Pulmonary artery endothelial cell (primary cell): ENCODE results near the gene CEP70. TPM values are rescaled to one million over a fixed set of nuclear protein-coding genes. Genes with fewer than 3 reads are reported as not detected.
"Not testable (repeated sequence)": the region's sequence is repeated elsewhere in the genome, so short reads cannot be mapped to it uniquely, and the experiment has no call there.

Source experiments
- DNase-seq: peaks from one replicate; pipeline ENCODE4 v3.0.0-alpha.2; 2011; ENCODE audit warnings: low read depth, low spot score
- total RNA-seq: library from RNA; depleted of rRNA; stranded (reverse); fragments of >200 nt; gene quantifications from 2 replicates; pipeline ENCODE4 v1.2.3, GENCODE V29; 2014

The CEP70 gene, protein sequence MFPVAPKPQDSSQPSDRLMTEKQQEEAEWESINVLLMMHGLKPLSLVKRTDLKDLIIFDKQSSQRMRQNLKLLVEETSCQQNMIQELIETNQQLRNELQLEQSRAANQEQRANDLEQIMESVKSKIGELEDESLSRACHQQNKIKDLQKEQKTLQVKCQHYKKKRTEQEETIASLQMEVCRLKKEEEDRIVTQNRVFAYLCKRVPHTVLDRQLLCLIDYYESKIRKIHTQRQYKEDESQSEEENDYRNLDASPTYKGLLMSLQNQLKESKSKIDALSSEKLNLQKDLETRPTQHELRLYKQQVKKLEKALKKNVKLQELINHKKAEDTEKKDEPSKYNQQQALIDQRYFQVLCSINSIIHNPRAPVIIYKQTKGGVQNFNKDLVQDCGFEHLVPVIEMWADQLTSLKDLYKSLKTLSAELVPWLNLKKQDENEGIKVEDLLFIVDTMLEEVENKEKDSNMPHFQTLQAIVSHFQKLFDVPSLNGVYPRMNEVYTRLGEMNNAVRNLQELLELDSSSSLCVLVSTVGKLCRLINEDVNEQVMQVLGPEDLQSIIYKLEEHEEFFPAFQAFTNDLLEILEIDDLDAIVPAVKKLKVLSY
- 11.6 and 19.4 TPM in 2 replicates for total RNA-seq

- peak; percentile 71 for DNase-seq
Measured at GRCh38 chr3:138594150-138594934, at the start of gene CEP70. TSS of gene CEP70 (minus strand) at chr3:138594260. CDS start at chr3:138572927, 21,333 bp downstream.

GRCh38 chr3:138642927-138643253 is 48.8 kb upstream of the CEP70 start:
- no peak for DNase-seq

DNA sequence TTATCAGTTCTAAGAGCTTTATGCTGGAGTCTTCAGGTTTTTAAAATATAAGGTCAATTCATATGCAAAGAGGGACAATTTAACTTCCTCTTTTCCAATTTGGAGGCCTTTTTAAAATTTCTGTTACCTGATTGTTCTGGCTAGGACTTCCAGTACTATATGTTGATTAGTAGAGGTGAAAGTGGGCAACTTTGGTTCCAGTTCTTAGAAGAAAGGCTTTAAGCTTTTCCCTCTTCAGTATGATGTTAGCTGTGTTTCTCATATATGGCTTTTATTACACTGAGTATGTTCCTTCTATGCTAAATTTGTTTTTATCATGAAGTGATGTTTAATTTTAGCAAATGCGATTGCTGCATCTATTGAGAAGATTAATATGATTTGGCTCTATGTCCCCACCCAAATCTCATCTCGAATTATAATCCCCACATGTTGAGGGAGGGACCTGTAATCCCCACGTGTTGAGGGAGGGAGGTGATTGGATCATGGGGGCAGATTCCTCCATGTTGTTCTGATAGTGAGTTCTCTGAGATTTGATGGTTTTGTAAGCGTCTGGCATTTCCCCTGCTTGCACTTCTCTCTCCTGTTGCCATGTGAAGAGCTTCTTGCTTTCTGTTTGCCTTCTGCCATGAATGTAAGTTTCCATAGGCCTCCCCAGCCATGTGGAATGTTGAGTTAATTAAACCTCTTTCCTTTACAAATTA is 48.3 kb upstream of the CEP70 start:
- no peak for DNase-seq

DNA sequence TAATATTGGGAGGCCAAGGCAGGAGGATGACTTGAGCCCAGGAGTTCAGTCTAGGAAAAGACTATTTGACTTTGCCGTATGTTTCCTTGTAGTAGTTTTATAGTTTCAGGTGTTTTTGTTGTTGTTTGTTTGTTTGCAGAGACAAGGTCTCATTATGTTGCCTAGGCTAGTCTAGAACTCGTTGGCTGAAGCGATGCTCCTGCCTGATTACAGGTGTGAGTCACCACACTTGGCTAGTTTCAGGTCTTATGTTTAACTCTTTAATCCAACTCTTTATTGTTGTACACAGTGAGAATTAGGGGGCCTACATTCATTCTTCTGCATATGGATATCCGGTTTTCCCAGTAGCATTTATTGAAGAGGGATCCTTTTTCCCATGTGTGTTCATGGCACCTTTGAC is 46.5 kb upstream of the CEP70 start:
- no peak for DNase-seq

GRCh38 chr3:138638641-138639040 is 44.6 kb upstream of the CEP70 start:
- DNase-seq = no peak

- no peak for DNase-seq
Measured at GRCh38 chr3:138629526-138629925, 35.5 kb upstream of the CEP70 start.

DNA sequence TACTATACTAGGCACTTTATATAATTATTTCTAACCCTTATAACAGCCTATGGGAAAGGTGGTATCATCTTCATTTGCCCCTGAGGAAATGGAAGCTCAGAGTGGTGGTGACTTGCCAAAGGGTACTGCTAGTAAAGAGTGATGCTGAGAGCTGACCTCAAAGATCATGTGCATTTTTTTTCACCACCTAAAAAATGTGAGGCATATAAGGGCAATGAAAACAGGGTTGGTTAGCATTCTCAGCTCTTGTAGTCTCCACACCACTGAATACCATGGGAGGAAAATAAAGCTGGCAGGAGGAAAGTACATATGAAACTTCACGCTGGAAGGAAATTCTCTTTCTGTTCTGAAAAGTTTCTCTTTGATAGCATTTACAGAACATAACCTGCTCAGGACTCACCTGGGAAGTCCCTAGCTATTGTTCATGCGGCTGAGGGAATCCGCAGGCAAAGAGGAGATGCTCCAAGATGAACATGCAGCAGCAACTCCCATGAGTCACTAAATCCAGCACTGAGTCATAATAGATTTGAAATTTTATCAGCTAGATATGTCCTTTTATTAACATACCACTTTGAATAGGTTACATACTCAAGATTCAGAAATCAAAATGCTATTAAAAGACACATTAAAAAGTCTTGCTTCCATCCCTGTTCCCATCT is 31.8 kb upstream of the CEP70 start:
- no peak for DNase-seq

DNA sequence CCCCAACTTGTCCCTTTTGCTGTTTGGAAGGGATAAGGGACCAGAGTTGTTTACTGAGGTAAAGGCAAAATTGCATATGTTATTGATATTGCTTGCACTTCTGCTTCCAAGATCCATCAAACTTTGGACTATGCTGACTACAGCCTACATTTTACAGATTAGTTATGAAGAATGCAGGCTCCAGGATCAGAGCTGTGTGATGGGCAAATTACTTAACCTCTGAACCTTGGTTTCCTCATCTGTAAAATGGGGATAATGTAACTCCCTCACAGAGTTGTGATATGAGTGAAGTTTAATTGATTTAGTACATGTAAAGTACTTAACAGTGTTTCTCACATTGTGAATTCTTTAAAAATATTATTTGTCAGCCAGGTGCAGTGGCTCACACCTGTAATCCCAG is 30.5 kb upstream of the CEP70 start:
- DNase-seq = no peak

GRCh38 chr3:138620431-138620830 is 26.4 kb upstream of the CEP70 start:
- DNase-seq = no peak

DNA sequence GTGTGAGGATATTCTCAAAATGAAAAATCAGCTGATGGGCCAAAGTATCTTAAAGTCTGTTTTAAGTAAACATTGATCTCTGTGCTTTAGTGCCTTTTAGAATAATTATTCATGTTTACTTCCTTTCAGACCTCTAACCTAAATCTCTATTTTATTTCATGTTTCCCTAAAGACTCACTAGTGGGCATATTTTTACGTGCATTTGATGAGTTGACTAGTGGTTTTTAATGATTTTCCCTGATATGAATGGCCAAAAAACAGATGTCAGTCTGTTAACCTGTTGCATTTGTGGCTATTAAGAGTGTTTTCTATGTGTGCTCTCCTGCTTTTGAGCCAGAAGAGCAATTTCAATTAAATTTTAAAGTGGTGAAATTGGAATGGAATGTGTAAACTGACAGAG is 21.4 kb upstream of the CEP70 start:
- DNase-seq = no peak

DNA sequence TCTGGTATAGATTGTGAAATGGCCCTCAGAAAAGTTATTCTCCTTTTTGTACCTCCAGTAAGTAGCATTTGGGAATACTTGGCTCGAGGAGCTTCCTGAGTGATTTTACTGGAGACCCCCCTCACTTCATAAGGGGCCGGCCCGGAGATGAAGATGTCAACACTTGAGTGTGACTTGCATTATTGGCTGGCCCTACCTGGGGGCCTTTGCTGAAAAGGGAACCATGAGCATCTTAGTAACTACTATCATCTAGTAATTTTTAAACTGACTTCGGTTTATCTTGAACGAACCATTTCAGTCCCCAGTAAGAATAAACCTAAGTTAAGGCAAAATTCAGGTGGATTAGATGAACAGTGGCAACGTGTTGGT is 15.8 kb upstream of the CEP70 start:
- no peak for DNase-seq

DNA sequence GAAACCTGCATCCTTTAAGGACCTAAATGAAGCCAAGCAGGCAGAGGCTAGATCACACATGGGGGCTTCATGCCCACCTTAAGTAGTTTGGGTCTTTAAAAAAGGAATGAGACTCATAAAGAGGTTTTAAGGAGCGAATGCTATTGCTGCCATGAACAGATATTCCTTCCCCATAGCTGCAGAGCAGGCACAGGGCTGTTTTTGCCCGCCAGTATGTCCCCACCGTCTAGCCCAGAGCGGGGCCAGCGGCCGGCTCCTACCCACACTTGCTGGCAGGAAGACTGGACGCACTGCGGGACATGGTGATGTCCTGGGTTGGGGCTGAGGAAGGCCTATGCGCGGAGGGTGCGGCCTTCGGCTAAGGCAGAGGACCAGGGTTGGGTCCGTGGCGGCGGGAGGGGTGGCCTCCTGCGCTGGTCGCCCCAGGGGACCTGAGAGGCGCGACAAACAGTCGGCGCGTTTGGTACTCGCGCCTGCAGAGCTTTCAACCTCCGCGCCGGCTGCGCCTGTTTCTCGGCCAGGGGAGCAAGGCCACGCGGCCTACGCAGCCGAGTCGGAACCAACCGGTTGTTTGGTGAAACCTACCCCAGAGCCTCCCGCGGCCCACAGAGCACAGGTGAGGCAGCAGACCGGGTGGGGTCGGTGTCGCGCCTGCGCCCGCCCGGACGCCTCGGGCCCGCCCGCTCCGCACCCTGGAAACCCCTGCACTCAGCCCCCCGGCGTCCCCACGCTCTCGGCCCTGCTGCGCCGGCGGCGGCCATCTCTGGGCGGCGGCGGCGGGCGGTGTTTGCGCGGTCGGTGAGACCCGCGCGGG is 14.5 kb upstream of the CEP70 start, which contains the start of gene FAIM:
Gene FAIM (plus strand): TSS at position 450 of the 814 bp plus-strand sequence. CDS start 10,956 bp downstream, outside the sequence.
- no peak for DNase-seq

DNA sequence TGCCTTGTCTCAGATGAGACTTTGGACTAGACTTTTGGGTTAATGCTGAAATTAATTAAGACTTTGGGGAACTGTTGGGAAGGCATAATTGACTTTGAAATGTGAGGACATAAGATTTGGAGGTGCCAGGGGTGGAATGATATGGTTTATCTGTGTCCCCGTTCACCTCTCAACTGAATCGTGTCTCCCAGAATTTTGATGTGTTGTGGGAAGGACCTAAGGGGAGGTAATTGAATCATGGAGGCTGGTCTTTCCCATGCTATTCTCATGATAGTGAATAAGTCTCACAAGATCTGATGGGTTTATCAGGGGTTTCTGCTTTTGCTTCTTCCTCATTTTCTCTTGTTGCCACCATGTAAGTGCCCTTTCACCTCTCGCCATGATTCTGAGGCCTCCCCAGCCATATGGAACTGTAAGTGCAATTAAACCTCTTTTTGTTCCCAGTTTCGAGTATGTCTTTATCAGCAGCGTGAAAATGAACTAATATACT is 10.1 kb upstream of the CEP70 start:
- not testable (repeated sequence) for DNase-seq

DNA sequence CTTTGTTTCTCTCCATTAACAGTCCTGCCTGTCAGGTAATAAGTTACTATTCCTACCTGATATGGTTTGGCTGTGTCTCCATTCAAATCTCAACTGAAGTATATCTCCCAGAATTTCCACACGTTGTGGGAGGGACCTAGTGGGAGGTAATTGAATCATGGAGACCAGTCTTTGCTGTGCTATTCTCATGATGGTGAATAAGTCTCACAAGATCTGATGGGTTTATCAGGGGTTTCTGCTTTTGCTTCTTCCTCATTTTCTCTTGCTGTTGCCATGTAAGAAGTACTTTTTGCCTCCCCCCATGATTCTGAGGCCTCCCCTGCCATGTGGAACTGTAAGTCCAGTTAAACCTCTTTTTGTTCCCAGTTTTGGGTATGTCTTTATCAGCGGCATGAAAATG is 7.6 kb upstream of the CEP70 start:
- DNase-seq = not testable (repeated sequence)

DNA sequence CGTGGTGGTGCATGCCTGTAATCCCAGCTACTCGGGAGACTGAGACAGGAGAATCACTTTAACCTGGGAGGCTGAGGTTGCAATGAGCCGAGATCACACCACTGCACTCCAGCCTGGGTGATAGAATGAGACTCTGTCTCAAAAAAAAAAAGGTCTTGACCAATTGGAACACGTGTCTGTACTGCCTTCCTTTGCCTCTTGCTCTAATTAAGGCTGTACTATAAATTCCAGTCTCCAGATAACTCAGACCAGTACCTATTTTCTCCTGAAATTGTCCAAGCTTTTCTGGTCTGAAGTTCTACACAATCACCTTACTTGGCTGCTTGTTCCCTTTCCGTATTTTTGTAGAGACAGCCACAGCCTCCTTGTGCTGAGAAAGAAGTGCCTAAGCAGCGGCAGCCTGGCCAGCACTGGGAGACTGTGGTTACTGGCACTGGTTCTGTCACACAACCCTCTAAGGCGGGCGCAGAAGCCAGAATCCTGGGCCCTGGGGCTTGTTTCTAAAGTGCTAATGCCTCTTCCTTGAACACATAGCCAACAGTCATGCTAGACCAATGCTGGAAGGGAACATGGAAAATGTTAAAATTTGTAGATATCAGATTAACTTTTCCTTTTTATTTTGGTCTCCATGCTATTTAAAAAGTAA is 6.2 kb upstream of the CEP70 start:
- DNase-seq = no peak

GRCh38 chr3:138598534-138598933 is 4.5 kb upstream of the CEP70 start:
- DNase-seq = no peak

DNA sequence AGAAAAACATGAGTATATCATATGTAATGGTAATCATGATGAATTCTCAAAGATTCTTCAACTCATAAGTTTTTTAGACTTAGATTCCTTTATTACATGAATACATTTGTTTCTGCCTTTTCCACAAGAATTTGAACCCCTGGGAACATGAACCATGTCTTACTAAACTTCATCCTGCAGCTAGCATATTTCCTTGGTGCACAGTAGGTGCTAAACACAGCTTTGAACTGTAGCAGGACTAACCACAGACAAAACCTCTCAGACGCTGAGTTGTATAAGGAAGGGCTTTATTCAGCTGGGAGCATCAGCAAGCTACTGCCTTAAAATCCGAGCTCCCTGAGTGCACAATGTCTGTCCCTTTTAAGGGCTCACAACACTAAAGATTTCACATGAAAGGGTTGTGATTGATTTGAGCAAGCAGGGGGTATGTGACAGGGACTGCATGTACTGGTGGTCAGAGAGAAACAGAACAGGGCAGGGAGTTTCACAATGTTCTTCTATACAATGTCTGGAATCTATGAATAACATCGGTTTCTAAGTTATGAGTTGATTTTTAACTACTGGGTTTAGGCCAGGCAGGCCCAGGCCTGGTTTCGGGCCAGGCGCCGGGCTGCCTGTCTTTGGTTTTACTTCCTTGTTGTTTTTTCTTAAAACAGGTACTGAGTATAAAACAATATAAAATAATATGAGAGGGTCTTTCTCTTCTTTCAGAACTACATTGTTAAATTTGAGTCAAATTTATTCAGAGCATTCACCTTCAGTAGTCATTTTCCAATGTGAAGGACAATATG is 3.3 kb upstream of the CEP70 start:
- DNase-seq = not testable (repeated sequence)

DNA sequence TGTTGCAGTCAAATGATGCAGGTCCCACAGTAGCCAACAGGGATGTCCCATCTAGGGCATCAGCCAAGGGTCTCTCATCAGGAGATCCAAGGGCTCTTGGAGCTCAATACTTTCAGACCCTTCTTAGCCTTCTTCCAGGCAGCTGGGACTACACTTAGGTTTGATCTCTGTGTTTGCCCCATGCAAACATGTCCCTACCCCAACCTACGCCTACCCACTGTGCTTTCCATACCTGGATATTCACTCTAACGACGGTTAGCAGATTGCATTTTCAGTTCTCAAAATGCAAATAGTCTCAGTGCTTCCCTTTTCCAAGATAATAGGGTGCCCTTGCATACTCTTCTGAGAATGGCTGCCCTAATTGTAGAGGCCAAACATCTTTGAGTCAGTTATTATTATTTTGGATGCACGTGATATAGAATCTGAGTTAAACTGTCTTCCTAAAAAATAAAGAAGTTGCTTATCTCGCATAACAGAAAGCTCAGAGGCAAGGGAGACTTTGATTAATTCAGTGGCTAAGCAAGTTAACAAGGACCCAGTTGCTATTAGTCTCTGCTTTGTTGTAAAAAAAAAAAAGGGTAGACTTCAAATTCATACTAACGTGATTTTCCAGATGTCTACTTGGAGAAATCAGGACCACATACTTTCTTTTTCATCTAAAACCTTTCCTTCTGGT is 1.0 kb upstream of the CEP70 start:
- DNase-seq = no peak
